B cell (primary cell): ENCODE data around the gene CA9.
"Not testable (repeated sequence)": the region's sequence is repeated elsewhere in the genome, so short reads cannot be mapped to it uniquely, and the experiment has no call there.

Source experiments
- EZH2 ChIP-seq: IDR thresholded peaks from 2 replicates; pipeline ENCODE4 v1.6.1; 2012; ENCODE audit warnings: borderline replicate concordance, low read depth, mild to moderate bottlenecking, moderate library complexity, low read length; ENCODE audit not compliant: insufficient read depth, poor library complexity, severe bottlenecking
- TF ChIP-seq, protein P1 (sequence below): fragments of 200-600 bp; IDR thresholded peaks from one replicate; pipeline ENCODE4 v1.8.0; 2022; ENCODE audit warnings: antibody characterized with exemption, mild to moderate bottlenecking

DNA sequence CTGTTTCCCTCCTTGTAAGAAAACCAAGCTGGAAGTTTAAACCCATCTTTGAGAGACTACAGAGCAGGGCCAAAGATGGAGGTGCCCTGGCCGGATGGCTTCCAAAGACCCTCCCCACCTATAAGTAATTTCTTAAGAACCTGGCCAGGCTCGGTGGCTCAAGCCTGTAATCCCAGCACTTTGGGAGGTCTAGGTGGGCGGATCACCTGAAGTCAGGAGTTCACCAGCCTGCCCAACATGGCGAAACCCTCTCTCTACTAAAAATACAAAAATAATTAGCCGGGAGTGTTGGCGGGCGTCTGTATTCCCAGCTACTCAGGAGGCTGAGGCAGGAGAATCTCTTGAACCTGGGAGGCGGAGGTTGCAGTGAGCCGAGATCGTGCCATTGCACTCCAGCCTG, 28.0 kb upstream of the CA9 start:
- not testable (repeated sequence) for TF ChIP-seq EZH2
- TF ChIP-seq, protein P1, sequence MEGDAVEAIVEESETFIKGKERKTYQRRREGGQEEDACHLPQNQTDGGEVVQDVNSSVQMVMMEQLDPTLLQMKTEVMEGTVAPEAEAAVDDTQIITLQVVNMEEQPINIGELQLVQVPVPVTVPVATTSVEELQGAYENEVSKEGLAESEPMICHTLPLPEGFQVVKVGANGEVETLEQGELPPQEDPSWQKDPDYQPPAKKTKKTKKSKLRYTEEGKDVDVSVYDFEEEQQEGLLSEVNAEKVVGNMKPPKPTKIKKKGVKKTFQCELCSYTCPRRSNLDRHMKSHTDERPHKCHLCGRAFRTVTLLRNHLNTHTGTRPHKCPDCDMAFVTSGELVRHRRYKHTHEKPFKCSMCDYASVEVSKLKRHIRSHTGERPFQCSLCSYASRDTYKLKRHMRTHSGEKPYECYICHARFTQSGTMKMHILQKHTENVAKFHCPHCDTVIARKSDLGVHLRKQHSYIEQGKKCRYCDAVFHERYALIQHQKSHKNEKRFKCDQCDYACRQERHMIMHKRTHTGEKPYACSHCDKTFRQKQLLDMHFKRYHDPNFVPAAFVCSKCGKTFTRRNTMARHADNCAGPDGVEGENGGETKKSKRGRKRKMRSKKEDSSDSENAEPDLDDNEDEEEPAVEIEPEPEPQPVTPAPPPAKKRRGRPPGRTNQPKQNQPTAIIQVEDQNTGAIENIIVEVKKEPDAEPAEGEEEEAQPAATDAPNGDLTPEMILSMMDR, result not testable (repeated sequence)
